Stimulated activated CD8-positive, alpha-beta memory T cell treated with anti-CD3 and anti-CD28 coated beads, Interleukin-12 subunit alpha, Interleukin-12 subunit beta, amount 100 ng/mL, for 24 hours (primary cell): Measurements from ENCODE around the gene GLRX5.
"Not testable (repeated sequence)": the region's sequence is repeated elsewhere in the genome, so short reads cannot be mapped to it uniquely, and the experiment has no call there.

Experiments used
- DNase-seq: peaks from one replicate; pipeline ENCODE4 v3.0.0-alpha.2; 2020; ENCODE audit errors: extremely low read depth

Gene GLRX5

DNA sequence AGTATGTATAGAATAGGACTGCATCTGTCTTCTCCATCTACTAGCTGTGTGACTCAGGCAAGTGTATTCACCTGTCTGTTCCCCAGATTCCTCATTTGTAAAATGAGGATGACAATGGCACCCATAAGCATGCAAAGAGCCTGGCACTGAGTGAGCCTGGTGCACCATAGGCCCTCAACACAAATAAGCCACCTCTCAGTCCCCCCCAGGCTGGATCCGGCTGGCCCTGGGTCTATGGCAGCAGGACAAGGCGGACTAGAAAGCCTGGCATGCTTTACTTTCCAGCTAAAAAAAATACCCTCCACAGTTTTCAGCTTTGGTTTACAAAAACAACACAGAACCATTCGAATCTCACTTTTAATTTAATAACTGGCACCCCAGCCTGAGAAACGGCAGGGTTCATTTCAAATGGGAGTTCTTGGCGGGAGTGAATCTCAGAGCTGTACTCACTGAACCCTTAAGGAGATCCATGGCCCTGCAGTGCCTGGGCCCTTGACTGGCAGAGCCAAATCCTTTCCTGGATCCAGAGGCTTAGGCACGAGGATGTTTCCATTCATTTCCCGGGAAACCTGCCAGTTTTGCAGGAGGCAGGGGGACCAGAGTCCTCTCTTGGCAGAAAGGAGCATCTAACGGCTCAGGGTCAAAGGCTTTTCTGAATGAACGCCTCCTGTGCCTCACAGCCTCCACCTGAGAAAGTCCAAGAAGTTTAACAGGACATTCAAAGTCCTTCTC lies 36.1 kb upstream of the GLRX5 start:
- DNase-seq = no peak

DNA sequence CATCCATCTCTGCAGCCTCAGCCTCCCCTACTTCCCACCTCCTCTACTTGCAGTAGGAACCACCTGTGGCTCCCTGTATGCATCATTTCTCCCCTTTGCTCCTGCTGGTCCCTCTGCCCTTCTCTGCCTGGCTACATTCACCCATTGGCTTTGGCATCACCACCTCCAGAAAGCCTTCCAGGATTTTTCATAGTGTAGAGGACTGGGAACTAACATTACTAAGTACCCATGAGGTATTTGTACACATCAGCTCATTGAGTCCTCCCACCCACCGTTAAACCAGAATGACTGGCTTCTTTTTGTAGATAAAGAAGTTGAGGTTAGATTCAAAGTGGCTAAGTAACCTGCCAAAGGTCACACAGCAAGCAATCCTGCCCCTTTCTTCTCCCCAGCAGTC lies 35.5 kb upstream of the GLRX5 start:
- DNase-seq = no peak

DNA sequence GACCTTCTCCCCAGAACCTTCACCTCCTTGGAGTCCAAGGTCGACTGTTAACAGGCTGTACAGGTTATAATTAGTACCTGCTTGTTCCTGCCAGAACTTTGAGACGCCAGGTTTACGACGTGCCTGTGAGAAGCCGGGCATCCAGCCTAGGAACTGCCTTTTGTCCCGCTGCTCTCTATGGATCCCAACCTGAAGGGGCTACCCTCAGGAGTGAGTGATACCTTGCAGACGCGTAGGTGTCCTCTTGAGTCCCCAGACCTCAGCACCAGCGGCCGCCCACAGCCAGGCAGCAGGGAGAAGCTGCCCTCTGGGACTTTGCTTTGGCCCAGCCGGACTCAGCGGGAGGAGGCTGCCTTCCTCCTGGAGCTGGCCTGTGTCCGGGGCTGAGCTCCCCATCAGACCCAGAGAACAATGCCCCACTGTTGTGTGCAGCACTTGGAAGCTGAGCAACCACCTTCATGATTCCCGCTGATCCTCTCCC lies 34.6 kb upstream of the GLRX5 start:
- DNase-seq = no peak

DNA sequence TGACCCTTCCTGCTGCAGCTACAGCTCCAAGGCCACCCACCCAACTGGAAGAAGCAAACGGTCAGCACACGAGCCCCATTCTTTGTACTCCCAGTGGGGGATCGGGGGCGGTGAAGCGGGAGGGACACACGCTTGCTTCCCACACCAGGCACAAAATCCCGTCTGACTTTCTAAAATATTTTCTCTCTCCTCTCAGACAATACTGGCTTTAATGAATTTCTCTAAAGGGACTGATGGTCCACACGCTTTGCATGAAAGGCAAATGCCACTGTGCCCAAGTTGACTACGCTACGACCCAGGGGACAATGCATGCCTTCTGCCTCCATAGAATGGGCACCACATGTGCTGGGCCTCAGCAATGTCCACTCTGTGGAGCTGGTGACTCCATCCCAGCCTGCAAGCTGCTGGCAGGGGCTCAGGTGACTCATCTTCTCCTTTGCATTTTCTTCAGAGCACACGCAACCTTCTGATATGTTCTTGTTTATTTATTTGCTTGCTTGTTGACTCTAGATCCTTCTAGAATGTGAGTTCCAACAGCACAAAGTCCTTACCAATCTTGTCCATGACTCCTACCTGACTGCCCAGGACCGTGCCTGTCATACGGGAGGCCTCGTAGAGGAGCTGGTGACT lies 34.0 kb upstream of the GLRX5 start:
- DNase-seq = no peak

DNA sequence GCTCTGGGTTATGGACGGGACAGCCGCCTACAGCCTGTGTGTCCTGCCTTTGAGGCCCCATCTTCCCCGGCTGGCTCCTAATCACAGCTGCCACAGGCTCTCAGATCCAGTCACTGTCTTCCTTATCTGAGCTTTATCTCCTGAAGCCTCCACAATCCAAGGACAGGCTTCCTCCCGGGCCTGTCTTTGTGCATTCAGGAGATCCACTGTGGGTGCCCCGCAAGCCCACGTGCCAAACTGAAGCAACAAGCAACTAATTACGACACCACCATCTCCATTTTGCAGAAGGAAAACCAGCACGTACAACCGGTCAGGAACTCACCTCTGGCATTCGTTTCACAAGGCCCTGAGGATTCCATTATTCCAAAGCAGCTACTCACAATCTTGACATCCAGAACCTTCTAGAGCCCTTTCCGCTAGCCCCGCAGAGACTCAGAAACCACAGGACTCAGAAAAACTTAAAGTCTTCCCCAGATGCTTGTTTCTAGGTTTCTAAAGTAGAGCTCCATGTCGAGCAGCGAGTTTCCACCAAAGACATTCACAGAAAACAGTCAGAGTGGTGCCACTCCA lies 32.4 kb upstream of the GLRX5 start:
- no peak for DNase-seq

DNA sequence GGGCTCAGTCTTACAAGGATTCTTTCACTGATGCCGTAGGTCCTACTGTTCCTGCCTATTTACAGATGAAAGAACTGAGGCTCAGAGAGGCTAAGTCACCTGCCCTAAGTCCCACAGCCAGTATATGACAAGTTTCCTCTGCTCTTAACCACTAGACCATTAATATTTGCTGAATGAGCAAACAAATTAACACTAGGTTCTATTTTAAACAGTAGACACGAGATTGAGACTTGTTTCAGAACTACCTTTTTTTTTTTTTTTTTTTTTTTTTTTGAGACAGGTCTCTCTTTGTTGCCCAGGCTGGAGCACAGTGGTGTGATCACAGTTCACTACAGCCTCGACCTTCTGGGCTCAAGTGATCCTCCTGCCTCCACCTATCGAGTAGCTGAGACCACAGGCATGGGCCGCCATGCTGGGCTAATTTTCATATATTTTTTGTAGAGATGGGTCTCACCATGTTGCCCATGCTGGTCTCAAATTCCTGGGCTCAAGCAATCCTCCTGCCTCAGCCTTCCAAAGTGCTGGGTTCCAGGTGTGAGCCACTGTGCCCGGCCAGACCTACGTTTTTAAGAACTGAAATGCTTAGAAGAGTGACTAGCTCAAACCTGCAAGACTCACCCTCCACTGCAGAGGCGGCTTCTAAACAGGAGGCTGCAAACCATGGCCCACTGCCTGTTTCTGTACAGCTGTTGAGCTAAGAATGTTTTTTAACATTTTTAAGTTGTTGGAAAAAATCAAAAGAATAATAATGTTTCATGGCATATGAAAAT lies 31.3 kb upstream of the GLRX5 start:
- no peak for DNase-seq

DNA sequence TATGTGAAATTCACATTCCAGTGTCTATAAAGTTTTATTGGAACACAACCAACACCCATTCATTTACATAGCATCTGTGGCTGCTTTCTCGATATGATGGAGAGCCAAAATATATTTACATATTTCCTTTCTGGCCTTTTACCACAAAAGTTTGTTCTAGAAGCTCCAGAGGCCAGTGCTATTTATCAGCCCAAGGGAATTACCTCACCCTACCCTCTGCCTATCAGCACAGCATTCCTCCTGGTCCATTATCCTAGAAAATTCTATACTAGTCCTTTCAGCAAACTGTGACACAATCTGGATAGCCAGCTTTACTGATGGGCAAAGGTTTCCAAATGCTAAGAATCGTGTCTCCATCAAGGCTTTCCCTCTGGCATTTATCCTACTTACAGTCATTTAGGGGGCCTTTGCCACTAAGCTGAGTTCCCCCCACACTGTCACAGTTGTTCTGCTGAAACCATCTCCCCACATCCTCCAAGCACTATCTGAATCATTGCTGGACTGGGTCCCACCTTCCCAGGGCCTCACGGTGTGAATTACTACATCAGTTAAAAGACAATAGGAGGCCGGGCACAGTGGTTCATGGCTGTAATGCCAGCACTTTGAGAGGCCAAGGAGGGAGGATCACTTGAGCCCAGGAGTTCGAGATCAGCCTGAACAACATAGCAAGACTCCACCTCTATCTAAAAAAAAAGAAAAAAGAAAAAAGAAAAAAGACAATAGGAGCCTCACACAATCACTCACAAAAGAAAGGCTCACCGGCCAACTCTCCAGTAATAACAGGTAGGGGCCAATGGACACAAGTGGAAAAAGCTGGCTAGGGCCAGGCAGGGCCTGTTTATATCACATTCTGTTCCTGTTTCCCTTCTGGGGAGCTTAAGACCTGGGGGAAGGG lies 30.5 kb upstream of the GLRX5 start:
- DNase-seq = no peak

DNA sequence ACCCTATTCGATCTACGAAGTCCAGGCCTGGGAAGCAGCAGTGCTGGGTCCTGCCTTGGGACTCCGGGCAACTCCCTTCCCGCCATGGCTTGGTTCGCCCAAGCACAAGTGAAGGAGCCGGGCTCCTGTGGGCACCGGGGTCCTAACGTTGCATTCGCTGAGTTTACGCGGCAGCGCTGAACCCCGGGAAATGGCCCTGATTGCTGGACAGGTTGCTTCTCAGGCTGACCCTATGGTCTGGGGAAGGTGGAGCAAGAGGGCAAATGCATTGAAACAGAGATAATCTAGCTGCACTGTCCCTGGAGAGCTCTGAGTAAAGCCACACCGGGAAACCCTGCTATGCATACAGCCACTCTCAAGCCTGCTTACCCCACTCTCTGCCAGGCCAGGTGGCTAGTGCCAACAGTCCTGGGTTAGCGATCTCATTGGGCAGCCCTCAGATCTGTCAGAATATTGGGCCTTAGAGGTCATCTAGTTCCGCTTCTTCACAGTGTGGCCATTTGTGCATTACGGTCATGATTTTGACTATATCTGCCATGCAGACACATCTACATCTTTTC lies 29.7 kb upstream of the GLRX5 start:
- DNase-seq = no peak

DNA sequence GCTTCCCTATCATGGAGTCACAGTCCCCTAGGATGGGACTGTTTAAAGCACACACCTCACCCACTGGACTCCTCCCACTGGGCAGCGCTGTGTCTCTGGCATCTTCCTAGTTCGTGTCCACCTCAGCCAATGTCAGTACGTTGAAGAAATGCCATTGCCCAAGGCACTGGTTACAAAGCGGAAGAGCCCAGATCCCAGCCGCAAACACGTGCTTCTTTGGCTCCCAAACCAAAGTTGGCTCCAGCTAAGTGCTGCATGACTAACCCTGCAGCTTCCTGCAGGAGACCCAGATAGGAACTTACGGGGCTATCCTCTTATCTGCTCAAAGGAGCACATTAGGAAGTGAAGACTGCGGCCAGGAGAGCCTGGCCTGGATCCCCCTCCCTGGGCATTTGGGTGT lies 27.7 kb upstream of the GLRX5 start:
- no peak for DNase-seq

DNA sequence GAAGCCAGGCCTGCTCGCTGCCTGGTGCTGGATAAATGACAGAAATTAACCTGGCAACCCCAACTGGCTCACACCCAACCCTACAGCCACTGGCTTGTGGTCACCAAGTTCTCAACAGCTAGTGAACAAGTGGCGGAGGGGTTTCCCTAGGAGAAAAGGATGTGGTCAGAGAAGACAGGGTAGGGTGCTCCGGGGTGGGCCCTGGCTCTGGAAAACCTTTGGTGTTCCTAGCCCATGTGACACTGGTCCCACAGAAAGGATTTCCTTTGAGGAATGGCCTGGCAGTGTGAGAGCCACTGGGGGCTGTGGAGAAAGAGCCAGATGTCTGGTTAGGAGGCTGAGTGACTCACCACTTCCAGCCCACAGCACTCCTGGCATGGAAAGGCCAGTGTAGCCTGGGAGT lies 27.1 kb upstream of the GLRX5 start:
- no peak for DNase-seq

DNA sequence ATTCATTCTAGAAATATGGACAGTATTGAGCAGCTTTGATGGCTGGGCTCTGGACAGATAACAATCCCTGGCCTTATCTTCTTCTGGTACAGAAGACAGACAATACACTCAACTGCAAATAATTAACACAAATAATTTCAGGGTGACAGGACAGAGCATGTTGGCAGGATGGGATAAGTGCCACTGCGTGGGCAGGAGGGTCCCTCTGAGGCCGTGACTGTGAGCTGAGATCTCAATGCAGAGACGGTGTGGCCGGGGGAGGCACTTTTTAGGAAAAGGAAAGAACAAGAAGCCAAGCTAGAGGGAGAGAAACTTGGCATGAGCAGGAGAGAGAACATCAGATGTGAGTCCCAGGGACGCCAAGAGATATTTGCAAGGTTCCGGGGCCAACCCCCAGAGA lies 26.5 kb upstream of the GLRX5 start:
- no peak for DNase-seq

DNA sequence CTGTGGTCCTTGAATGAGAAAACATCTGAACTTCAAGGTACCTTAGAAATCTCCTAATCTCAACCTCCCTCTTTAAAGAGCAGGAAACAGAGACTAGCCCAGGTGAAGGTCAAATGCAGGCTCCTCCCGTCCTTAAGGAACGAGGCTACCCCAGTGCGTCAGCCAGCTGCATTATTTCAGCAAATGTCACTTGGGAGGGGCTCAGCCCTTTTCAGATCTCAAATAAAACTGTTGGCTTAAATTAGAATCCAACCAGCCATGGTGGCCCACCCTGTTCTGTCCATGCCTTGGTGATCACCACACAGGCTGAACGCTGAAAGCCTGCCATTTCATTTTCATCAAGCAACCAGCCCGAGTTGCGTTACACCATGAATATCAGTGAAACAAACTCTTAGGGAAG lies 25.4 kb upstream of the GLRX5 start:
- no peak for DNase-seq

DNA sequence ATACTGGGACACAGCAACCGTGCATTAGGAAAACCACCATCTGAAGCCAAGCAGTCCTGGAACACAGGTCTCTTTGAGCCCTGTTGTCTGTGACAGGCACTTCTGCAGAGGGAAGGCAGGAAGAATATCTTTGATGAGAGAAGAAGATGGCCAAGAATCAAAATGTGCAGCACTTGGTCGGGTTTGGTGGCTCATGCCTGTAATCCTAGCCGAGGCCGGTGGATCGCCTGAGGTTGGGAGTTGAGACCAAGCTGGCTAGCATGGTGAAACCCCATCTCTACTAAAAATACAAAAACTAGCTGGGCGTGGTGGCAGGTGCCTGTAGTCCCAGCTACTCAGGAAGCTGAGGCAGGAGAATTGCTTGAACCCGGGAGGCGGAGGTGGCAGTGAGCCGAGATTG lies 24.5 kb upstream of the GLRX5 start:
- DNase-seq = not testable (repeated sequence)

DNA sequence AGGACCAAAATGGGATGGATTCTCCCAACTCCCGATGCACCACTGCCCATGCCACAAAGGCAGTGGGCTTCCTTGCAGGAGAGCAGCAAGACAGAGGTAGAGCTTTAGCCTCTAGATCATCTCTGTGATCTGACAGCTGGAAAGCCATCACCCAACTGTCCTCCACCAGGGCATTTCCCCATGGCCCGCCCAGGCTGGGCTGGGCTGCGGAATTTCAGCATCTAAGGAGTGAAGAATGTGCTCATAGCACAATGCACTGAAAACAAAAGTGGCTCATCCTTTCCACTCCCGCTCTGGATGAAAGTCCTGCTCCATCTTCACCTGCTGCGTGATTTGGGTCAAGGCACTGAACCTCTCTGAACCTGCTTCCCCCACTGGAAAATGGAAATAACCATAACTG lies 24.0 kb upstream of the GLRX5 start:
- DNase-seq = no peak

DNA sequence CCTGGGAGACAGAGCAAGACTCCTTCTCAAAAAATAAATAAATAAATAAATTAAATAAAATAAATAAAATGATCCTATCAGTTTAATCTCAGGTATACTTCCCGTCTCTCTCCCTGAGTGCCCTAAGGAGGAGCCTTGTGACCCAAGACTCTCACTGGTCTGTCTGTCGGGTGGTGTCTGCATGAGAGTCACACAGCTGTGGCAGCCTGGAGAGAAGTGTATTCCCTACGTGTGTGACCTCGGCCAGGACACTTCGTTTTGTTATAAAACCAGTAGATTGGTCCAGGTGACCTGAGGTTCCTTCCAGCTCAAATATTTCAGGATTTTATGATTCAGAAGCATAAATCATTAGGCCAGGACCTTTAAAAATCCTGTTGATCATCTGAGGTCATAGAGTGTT lies 23.2 kb upstream of the GLRX5 start:
- DNase-seq = no peak

DNA sequence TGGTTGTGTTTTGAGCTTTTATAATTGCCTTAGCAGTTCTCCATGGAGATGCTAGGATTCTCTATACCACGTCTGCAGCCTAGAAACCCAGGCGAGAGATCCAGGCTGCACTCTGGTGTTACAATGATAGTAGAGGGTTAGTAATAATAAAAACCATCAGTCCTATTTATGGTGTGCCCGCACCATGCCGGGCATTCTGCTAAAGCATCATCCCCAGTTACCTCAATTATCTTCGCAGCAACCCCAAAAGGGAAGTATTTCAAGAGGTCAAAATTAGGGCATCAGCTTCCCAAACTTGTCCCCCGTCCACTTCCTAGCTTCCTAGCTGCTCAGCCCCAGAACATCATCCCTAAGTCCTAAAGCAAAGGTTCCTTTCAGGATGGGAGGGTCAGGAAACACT lies 21.6 kb upstream of the GLRX5 start:
- DNase-seq = no peak

DNA sequence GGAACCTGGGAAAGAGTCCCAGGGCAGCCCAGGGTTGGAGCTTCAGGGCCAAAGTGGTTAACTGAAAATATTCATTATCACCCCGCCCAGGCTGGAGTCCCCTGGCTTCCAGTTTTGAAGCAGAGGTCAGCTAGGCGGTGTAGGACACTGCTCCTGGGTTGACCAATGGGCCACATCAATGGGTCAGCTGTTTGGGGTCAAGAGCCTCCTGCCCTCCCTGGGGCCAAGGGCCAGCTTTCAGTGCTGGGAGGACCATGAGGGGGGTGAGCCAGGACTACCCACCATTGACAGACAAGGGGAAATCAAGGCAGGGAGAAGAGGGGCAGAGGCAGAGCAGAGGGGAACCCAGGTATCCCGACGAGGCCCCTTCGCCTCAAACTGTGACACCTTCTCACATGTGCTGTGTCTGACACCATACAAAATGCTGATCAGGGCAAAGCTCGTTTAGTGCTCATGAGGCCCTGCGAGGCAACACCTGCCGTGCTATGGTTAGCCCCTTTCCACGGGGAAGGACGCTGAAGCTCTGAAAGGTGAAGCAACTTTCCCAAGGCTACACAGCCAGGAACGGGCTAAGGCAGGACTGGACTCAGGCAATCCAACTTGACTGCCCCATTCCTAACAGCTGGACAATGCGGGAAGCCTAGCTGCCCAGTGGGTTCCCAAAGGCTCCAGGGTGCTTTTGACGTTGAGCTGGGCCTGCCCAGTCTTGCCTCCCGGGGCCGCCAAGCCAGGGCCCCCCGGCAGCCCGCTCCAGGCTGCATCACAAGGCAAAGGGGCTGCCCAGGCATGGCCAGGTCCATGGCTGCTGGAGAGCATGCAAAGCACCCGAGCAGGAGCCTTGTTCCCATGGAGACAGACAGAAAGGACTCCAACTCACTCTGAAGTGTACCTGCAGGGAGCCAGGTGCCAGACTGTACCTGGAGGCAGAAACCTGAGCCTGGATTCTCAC lies 20.4 kb upstream of the GLRX5 start:
- DNase-seq = no peak

DNA sequence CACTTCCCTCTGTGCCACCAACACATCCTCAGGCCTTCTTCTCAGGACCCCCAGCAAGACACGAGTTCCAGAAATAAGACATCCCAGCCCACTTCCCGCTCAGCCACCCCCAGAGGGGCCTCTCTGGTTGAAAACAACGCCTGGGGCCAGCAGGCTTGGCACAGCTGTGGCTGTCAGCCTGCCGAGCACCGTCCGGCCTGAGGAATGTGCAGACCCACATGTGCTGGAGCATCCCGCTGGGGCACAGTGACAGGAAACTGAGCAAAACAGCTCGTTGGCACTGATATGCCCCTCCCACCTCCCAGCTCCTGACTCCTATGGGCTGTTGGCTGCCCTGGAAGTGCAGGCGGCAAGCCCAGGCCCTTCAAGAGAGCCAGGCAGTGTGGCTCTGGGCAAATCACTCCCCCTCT lies 19.8 kb upstream of the GLRX5 start:
- no peak for DNase-seq

DNA sequence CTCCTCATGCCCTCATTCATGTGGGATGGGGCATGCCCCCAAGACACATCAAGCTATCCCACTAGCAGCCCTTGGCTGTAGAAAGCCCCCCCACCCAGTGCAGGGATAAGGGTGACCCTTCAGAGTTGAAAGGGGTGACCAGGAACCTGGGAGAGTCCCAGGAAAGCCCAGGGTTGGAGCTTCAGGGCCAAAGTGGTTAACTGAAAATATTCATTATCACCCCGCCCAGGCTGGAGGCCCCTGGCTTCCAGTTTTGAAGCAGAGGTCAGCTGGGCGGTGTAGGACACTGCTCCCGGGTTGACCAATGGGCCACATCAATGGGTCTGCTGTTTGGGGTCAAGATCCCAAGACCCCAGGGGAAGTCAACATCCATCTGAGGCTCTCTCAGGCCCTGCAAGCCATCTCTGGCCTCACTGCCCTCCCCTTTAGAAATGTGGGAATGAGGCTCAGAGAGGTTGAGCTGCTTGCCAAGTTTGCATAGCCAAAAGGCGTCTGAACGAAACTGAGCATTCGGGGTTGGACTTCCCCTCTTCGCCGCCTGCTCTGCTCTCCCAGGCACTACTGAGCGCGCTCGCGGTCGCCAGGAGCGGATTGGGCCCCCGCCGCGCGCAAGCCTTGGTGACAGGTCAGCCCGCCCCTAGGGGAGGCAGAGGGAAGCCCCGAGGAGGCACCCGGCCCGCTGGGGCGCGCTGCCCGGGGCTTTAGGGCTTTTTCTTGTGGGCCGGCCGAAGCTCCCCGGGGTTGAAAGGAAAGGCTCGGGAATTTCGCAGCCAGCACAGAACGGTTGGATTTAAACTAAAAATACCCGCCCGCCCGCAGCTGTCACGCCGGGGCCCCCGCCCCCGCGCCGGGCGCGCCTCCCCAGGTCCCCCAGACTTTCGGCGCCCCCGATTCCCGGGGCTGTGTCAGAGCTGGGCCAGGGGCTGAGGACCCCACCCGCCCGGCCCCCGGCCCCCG lies 19.0 kb upstream of the GLRX5 start:
- peak; percentile 72 for DNase-seq
